ENCODE data around the gene LRRTM4.
"Not testable (repeated sequence)": the region's sequence is repeated elsewhere in the genome, so short reads cannot be mapped to it uniquely, and the experiment has no call there.

Gene LRRTM4

DNA sequence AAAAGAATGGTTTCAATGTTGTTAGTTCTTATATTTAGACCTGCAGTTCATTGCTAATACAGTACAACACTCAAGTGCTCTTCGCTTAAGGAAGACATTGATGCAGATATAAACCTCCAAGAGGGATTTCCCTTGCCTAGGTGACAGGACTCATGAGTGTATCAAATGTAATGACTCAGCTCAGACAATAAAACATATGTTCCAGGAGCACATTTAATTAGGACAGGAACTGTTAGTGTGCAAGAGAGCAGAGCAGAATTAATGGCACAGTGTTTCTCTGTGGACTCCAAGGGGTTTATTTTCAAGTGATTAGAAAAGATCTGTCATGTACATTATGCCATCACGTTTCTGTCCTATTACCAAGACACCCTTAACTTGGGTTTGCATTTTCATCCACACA lies 375.0 kb downstream of the LRRTM4 start:
- no peak for TF ChIP-seq POLR2A (IDR thresholded peaks at IDR 0.05; ENCODE audit: low read depth, low read length)
- FAIRE-seq (no peak), DNase-seq (ENCODE audit: insufficient read length, low spot score) (no peak)

DNA sequence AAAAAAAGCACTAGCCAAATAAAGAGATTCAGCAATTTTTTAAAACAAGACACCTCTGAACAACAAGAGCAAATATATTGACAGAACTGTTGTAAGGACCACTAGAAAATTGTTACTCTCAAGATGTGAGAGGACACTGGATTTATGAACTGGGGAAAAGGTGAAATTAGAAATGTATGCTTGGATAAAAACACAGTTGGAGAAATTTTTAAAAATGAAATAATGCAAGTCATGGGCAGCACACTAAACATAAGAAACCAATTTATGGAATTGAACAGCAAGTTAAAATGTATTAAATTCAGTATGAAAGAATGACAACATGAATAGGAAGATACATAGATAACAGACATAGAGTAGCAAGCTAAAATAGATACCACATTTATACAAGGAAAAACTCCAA lies 377.4 kb downstream of the LRRTM4 start:
- TF ChIP-seq POLR2A (IDR thresholded peaks at IDR 0.05; ENCODE audit: low read depth, low read length): no peak
- DNase-seq (ENCODE audit: insufficient read length, low spot score): no peak
- FAIRE-seq: no peak

DNA sequence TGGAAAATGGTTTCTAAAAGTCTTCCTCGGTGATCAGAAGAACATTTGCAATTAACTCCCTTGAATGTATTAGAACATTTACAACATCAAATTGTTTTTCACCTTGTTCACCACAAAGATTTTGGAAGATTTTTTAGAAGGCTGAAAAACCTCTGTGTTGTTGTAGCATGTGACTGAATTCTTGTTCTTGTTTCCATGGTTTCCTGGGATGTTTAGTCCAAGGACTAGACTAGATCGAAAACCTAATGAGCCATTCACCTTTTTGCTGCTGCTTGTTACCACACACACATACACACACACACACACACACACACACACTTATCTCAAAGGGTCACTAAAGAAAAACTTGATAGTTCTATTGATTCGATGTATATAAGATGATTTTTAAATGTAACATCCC lies 380.0 kb downstream of the LRRTM4 start:
- DNase-seq (ENCODE audit: insufficient read length, low spot score) (no peak), FAIRE-seq (no peak)
- TF ChIP-seq POLR2A (IDR thresholded peaks at IDR 0.05; ENCODE audit: low read depth, low read length): no peak

DNA sequence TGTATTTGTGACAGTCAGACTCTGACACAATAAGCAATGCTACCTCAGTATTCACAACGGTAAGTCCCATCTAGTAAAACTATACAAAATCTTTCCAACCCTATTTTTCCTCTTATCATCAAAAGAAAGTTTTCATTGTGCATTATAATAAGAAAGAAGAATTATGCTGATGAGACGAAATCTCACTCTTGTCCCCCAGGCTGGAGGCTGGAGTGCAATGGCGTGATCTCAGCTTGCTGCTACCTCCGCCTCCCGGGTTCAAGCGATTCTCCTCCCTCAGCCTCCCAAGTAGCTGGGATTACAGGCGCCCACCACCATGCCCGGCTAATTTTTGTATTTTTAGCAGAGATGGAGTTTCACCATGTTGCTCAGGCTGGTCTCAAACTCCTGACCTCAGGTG lies 393.7 kb downstream of the LRRTM4 start:
- not testable (repeated sequence) for DNase-seq (ENCODE audit: insufficient read length, low spot score); FAIRE-seq

DNA sequence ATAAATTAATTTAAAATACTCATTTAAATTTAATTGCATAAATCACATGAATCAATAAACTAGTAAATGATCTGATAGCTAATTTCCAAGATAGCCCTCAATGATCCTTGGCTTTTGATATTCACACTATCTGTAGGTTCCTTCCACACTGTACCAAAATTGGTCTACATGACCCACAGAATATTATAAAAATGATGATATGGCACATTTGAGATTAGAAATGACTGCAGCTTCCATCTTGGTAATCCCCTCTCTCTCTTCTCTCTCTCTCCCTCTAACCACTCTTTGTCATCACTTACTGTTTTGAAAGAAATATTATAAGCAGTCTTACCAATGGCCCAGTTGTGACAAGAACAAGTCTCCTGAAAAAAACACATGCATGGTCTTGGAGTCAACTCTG lies 394.8 kb downstream of the LRRTM4 start:
- no peak for TF ChIP-seq POLR2A (IDR thresholded peaks at IDR 0.05; ENCODE audit: low read depth, low read length)
- no peak for FAIRE-seq
- DNase-seq (ENCODE audit: insufficient read length, low spot score): no peak

GRCh38 chr2:77121518-77121917 lies 400.7 kb downstream of the LRRTM4 start:
- no peak for TF ChIP-seq POLR2A (IDR thresholded peaks at IDR 0.05; ENCODE audit: low read depth, low read length)
- FAIRE-seq (no peak), DNase-seq (ENCODE audit: insufficient read length, low spot score) (no peak)

- TF ChIP-seq POLR2A (IDR thresholded peaks at IDR 0.05; ENCODE audit: low read depth, low read length): no peak
- FAIRE-seq: no peak
- no peak for DNase-seq (ENCODE audit: insufficient read length, low spot score)
Measured at GRCh38 chr2:77119333-77119732, 402.8 kb downstream of the LRRTM4 start.

DNA sequence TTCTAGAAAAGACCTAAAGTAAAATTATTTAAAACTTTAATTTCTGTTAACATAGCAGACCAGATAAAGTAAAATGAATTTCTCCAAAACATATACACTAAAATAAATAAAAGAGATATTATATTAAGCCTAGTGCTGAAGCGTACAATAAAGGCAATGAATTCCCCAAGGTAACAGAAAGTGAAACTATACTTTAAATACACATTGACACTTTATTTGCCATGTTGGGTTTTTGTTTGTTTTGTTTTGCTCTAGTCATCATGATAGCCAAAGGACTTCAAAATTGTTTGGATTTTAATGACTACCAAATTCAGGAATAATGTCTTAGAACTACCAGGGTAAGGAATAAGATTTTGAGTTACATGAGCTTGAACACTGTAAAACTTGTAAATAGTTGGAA lies 413.3 kb downstream of the LRRTM4 start:
- FAIRE-seq (no peak), DNase-seq (ENCODE audit: insufficient read length, low spot score) (no peak)
- TF ChIP-seq POLR2A (IDR thresholded peaks at IDR 0.05; ENCODE audit: low read depth, low read length): no peak

- no peak for FAIRE-seq
Measured at GRCh38 chr2:77105008-77105407, 417.2 kb downstream of the LRRTM4 start.

GRCh38 chr2:77104554-77104953 lies 417.6 kb downstream of the LRRTM4 start:
- FAIRE-seq (no peak), DNase-seq (ENCODE audit: insufficient read length, low spot score) (no peak)
- no peak for TF ChIP-seq POLR2A (IDR thresholded peaks at IDR 0.05; ENCODE audit: low read depth, low read length)

More at GRCh38 chr2:77105008-77105407, 417.2 kb downstream of the LRRTM4 start:
- TF ChIP-seq POLR2A (IDR thresholded peaks at IDR 0.05; ENCODE audit: low read depth, low read length): no peak
- DNase-seq (ENCODE audit: insufficient read length, low spot score): no peak

- TF ChIP-seq POLR2A (IDR thresholded peaks at IDR 0.05; ENCODE audit: low read depth, low read length): no peak
- FAIRE-seq (no peak), DNase-seq (ENCODE audit: insufficient read length, low spot score) (no peak)
Measured at GRCh38 chr2:77102927-77103326, 419.2 kb downstream of the LRRTM4 start.

DNA sequence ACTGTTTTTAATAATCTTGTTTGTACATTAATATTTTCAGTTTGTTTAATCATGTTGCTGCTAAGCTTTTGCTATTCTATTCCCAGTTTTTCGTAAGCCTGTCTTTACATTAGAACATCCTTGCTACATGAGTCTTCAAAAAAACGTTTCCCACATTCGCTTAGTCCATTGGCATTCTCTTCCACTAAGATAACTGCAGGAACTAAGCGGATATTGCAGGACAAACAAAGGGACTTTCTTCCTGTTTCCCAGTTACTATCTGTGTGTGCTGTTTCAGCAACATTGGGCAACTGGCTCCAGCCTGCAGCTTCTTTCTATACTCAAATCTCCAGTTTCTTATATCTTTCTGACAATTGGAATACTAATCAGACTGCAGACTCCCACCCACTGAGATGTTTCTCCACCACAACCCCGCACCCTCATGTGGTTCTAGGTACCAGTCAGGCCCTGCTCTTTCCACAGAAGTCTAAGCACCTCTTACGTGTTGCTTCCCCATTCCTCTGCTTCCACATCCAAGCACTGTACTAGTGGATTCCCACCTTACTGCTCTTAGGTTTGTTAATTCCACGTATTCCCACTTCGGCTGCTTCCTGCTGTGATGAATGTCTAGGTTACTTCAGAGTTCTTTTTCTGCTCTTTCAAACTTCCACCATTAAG lies 420.3 kb downstream of the LRRTM4 start:
- no peak for TF ChIP-seq POLR2A (IDR thresholded peaks at IDR 0.05; ENCODE audit: low read depth, low read length)
- DNase-seq (ENCODE audit: insufficient read length, low spot score) (no peak), FAIRE-seq (no peak)

DNA sequence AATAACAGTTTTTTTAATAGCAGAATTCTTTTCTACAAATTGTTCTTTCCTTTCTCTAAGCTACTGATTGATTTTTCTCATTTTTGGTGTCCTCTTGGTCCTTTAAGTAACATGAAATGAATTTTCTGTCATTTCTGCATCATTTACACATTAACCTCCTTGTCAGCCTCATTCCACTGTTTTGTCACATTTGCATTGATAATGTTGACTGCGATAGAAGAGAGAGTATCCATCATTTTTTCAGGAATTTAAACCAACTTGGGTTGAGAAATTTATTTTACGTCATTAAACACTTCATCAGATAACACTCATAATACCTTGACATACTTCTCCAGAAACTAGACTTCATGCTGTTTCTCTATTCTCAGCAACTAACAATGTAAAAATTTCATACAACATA lies 422.2 kb downstream of the LRRTM4 start:
- DNase-seq (ENCODE audit: insufficient read length, low spot score) (no peak), FAIRE-seq (no peak)
- no peak for TF ChIP-seq POLR2A (IDR thresholded peaks at IDR 0.05; ENCODE audit: low read depth, low read length)

GRCh38 chr2:77095525-77095924 lies 426.7 kb downstream of the LRRTM4 start:
- not testable (repeated sequence) for DNase-seq (ENCODE audit: insufficient read length, low spot score); FAIRE-seq

DNA sequence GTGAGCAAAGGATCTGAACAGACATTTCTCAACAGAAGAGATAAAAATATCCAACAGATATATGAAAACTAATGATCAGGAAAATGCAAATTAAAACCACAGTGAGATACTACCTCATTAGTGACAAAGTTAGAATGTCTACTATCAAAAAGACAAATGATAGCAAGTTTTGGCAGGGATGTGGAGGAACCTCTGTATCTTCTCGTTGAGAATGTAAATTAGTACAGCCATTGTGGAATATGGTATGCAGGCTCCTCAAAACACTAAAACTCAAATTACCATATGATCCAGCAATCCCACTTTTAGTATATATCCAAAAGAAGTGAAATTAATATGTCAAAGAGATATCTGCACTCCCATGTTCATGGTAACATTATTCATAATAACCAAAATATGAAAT lies 427.1 kb downstream of the LRRTM4 start:
- FAIRE-seq: no peak
- DNase-seq (ENCODE audit: insufficient read length, low spot score): no peak
- TF ChIP-seq POLR2A (IDR thresholded peaks at IDR 0.05; ENCODE audit: low read depth, low read length): no peak

DNA sequence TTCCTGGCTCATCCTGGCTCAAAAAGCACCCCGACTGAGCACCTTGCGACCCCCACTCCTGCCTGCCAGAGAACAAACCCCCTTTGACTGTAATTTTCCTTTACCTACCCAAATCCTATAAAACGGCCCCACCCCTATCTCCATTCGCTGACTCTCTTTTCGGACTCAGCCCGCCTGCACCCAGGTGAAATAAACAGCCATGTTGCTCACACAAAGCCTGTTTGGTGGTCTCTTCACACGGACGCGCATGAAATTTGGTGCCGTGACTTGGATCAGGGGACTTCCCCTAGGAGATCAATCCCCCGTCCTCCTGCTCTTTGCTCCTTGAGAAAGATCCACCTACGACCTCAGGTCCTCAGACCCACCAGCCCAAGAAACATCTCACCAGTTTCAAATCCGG lies 433.8 kb downstream of the LRRTM4 start:
- not testable (repeated sequence) for DNase-seq (ENCODE audit: insufficient read length, low spot score); FAIRE-seq

Data from H54 (cell line).